A673 (cell line): ENCODE data around the gene PSMC5. TPM values are rescaled to one million over a fixed set of nuclear protein-coding genes. Genes with fewer than 3 reads are reported as not detected.

ENCODE experiments used
- BruUV-seq: library from RNA; stranded (reverse); fragments of 400-500 nt; replicated peaks from 2 replicates; lab custom pipeline; 2021; lab: Mats Ljungman, UMichigan
- CTCF ChIA-PET: fragments of 300-600 bp; sonication (Branson Sonifier 250); formaldehyde crosslinking; loops from one replicate; lab custom pipeline; 2022; ENCODE audit warnings: antibody characterized with exemption; lab: Charles Lee
- POLR2A ChIA-PET: fragments of 300-600 bp; sonication (Branson Sonifier 250); formaldehyde crosslinking; loops from one replicate; lab custom pipeline; 2022; ENCODE audit warnings: antibody characterized with exemption; ENCODE audit not compliant: low non-redundant PET; lab: Charles Lee
- DNase-seq: peaks from one replicate; pipeline ENCODE4 v3.0.0-alpha.2; 2015; ENCODE audit warnings: low spot score
- H3K27ac ChIP-seq: fragments of 200-600 bp; sonication (generic); 2 replicates; pipeline ENCODE4 v1.5.1; 2016; ENCODE audit warnings: mixed run types, low read depth, mild to moderate bottlenecking, mixed read lengths, antibody characterized with exemption, low read length; ENCODE audit not compliant: poor library complexity, severe bottlenecking
- H3K27me3 ChIP-seq: fragments of 200-600 bp; sonication (generic); replicated peaks from 2 replicates; pipeline ENCODE4 v1.6.1; 2017; ENCODE audit warnings: mixed run types, low read depth, mild to moderate bottlenecking, mixed read lengths, antibody characterized with exemption, low read length; ENCODE audit not compliant: insufficient read depth, poor library complexity
- H3K36me3 ChIP-seq: fragments of 200-600 bp; sonication (generic); 2 replicates; pipeline ENCODE4 v1.6.1; 2016; ENCODE audit warnings: mixed run types, mild to moderate bottlenecking, mixed read lengths, antibody characterized with exemption, low read length; ENCODE audit not compliant: insufficient read depth, poor library complexity, severe bottlenecking
- H3K4me1 ChIP-seq: fragments of 200-600 bp; sonication (generic); 2 replicates; pipeline ENCODE4 v1.6.1; 2017; ENCODE audit warnings: mixed run types, mild to moderate bottlenecking, mixed read lengths, antibody characterized with exemption, low read length; ENCODE audit not compliant: insufficient read depth, poor library complexity, severe bottlenecking
- H3K4me3 ChIP-seq: fragments of 200-600 bp; sonication (generic); 2 replicates; pipeline ENCODE4 v1.5.1; 2016; ENCODE audit warnings: low read depth, mixed run types, mild to moderate bottlenecking, mixed read lengths, low read length; ENCODE audit not compliant: poor library complexity, severe bottlenecking
- H3K9me3 ChIP-seq: fragments of 200-600 bp; sonication (generic); 2 replicates; pipeline ENCODE4 v1.6.1; 2016; ENCODE audit warnings: mixed run types, low read depth, mild to moderate bottlenecking, mixed read lengths, antibody characterized with exemption, low read length; ENCODE audit not compliant: poor library complexity, severe bottlenecking
- CTCF ChIP-seq: fragments of 300-800, 200-600 bp; sonication (generic); conservative IDR thresholded peaks from 2 replicates; pipeline ENCODE4 v1.5.1; 2017; ENCODE audit warnings: low read depth, mild to moderate bottlenecking, antibody characterized with exemption, low read length, moderate library complexity, mixed read lengths
- EZH2 ChIP-seq: fragments of 200-600 bp; sonication (generic); IDR thresholded peaks from 2 replicates; pipeline ENCODE4 v1.6.1; 2017; ENCODE audit warnings: borderline replicate concordance, low read depth, mild to moderate bottlenecking, mixed read lengths, antibody characterized with exemption, low read length; ENCODE audit not compliant: poor library complexity, severe bottlenecking
- intact Hi-C: fragments of 100-400 bp; cut with micrococcal nuclease; formaldehyde crosslinking; loops from one replicate; pipeline ENCODE4 v1.10.0; 2022; ENCODE audit not compliant: unreplicated experiment
- total RNA-seq: library from RNA; stranded (reverse); gene quantifications from 2 replicates; pipeline ENCODE4 v1.2.3, GENCODE V29; 2021

PSMC5 gene
- total RNA-seq, 1 experiment from 2014 or later: 302 TPM

- peak; percentile 88 for DNase-seq
- no TSS peak for BruUV-seq
- peaks cover 49% of the 10 kb centered on the region for H3K4me1 ChIP-seq
- POLR2A ChIA-PET: interaction anchor here (0.6 kb wide), 2 partner anchors 122 to 126 kb away, joined by 3 to 11 read pairs; no protein-coding TSS in a partner anchor
- no peak for TF ChIP-seq CTCF
- TF ChIP-seq EZH2: no peak
- H3K27ac ChIP-seq: peak overlapping the region; percentile 92
- CTCF ChIA-PET: interaction anchor here (0.5 kb wide), 1 partner anchor 493 kb away, joined by 3 read pairs; no protein-coding TSS in a partner anchor
- H3K27me3 ChIP-seq: no peaks in the 10 kb centered on the region
- H3K36me3 ChIP-seq: peaks cover 31% of the 10 kb centered on the region
- intact Hi-C loops: no loop called here
- H3K4me3 ChIP-seq: peak overlapping the region; percentile 6
- no peaks in the 10 kb centered on the region for H3K9me3 ChIP-seq
These were observed 11.5 kb downstream of the PSMC5 start for GRCh38 chr17:63838631-63839171.

- peaks cover 15% of the 10 kb centered on the region for H3K36me3 ChIP-seq
- H3K27me3 ChIP-seq: no peaks in the 10 kb centered on the region
- ChIA-PET CTCF (no interaction called here), POLR2A (no interaction called here)
- H3K27ac ChIP-seq: peak overlapping the region; percentile 92
- TF ChIP-seq CTCF (no peak), EZH2 (no peak)
- H3K9me3 ChIP-seq: no peaks in the 10 kb centered on the region
- intact Hi-C loops: no loop called here
- TSS peak; percentile 29 for BruUV-seq
- peaks cover 39% of the 10 kb centered on the region for H3K4me1 ChIP-seq
- peak overlapping the region; percentile 95 for H3K4me3 ChIP-seq
- no peak for DNase-seq
These were observed 13.5 kb downstream of the PSMC5 start for GRCh38 chr17:63840591-63841349.

DNA sequence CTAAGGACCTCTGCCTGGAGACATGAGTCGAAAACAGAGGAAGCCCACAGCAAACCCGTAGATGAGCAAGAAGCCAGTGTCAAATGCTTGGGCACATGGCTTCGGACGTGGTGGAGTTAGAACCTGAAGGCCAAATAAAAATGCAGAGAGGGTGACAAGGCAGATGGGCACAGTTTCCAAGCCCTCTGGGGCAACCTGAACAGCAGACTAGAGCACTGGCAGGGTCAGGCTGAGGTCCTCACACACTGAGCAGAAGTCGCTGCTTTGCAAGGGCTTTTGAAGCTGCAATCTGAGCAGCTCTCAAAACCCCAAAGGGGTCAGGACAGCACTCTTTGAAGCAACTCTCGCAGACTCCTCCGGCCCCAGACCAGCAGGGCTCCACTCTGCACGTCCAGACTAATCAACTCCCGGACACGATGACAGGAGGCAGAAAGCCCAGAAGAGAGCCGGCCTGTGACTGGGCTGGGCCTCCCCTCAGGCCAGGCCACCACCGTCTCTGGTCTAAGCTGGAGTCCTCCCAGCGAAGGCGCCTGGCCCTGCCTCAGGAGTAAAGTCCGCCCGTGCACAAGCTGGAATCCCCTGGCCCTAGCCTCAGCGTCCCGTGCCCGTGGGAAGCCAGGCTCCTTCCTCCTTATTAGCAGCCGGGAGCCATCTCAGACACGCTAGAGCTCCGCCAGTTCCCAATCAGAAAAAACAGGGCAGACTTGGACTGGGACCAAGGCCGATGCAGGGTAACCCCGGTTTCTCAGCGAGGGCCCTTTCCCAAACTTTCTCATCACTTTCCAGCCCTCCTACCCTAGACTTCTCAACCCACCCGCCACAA is 14.3 kb downstream of the PSMC5 start:
- Histone ChIP-seq H3K4me1 (peaks cover 39% of the 10 kb centered on the region), H3K27ac (peak overlapping the region; percentile 92), H3K36me3 (peaks cover 8% of the 10 kb centered on the region), H3K9me3 (no peaks in the 10 kb centered on the region), H3K27me3 (no peaks in the 10 kb centered on the region), H3K4me3 (peak overlapping the region; percentile 95)
- CTCF ChIA-PET: interaction anchor here (0.7 kb wide), 1 partner anchor 86 kb away, joined by 5 read pairs; no protein-coding TSS in a partner anchor
- POLR2A ChIA-PET: no interaction called here
- intact Hi-C loops: loop anchor here (1.0 kb wide), 1 partner anchor 14 kb away; the partner anchor contains the start of genes FTSJ3 and PSMC5
- BruUV-seq: no TSS peak
- no peak for TF ChIP-seq EZH2
- TF ChIP-seq CTCF: no peak
- no peak for DNase-seq
